ENCODE results near the gene GTF2A2.

The GTF2A2 gene

DNA sequence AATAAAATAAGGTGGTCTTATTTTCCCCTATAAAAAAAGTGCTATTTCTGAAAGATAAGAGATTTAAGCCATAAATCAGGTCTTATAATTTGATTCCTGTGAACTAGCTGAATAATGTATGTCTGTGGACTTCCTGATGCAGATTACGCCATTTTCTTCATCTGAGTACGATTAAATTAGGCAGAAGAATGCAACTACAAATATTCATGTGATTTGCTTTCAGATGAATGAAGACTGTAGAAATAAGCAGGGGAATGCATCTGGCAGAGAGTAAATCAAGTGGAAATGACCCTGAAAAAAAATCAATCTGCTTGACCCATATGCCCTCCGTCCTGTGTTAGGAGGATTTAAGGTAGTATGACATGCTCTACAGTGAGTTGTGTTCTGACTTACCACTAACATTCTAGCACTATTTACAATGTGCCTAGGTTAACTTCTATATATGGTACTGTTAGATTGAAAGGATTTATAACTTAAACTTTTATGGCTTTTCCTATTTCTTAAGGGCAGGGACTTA lies 17.1 kb upstream of the GTF2A2 start:
- TF ChIP-seq, protein P1, sequence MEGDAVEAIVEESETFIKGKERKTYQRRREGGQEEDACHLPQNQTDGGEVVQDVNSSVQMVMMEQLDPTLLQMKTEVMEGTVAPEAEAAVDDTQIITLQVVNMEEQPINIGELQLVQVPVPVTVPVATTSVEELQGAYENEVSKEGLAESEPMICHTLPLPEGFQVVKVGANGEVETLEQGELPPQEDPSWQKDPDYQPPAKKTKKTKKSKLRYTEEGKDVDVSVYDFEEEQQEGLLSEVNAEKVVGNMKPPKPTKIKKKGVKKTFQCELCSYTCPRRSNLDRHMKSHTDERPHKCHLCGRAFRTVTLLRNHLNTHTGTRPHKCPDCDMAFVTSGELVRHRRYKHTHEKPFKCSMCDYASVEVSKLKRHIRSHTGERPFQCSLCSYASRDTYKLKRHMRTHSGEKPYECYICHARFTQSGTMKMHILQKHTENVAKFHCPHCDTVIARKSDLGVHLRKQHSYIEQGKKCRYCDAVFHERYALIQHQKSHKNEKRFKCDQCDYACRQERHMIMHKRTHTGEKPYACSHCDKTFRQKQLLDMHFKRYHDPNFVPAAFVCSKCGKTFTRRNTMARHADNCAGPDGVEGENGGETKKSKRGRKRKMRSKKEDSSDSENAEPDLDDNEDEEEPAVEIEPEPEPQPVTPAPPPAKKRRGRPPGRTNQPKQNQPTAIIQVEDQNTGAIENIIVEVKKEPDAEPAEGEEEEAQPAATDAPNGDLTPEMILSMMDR (IDR thresholded peaks at IDR 0.05; ENCODE audit: low read depth, low read length): no peak
- H3K4me3 ChIP-seq (replicated peaks in 1 of 2; ENCODE audit: low read depth in 2 of 2, low read length in 2 of 2): no peak overlapping the region

DNA sequence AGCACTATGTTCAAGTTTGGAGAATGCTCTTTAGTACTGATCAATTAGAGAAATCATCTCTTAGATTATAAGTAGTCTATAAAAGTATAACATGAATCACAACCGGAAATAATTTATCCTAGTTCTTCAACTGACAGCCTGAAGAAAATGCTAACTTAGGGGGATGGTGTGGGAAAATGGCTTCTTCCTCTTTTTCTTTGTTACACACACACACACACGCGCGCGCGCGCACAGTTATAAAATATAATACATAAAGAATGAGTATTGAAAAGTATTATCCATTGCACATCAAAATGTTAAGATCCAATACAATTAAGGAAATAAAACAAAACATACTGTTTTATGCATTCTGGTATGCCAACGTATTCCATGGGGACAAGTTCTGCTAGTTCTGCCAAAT lies 11.2 kb upstream of the GTF2A2 start:
- TF ChIP-seq, protein P1 (IDR thresholded peaks at IDR 0.05; ENCODE audit: low read depth, low read length): no peak
- DNase-seq (ENCODE audit: low read depth in 2 of 2): no peak
- H3K4me3 ChIP-seq (replicated peaks in 1 of 2; ENCODE audit: low read depth in 2 of 2, low read length in 2 of 2): no peak overlapping the region

More for the DNA sequence above, 17.1 kb upstream of the GTF2A2 start:
- no peak for DNase-seq (ENCODE audit: low read depth in 2 of 2)

DNA sequence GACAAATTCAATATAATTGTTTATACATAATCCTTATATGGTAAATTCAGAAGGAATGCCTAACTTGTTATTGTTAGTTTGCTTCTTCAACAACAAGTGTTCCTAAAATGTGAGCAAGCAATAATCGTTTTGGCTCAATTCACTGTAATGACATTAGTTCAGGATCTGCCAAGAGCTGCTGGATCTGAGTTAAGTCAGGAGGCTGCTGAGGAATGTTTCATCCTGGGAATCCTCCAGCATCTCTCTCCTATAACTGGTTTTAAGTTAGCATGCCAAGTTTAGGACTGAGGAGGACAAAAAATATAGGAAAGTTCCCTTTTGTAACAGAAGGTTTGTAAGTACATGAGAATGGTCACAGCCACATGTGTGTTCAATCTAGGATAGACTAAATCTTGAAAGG lies 4.9 kb upstream of the GTF2A2 start:
- peak; percentile 26 to 77 for DNase-seq (ENCODE audit: low read depth in 2 of 2)
- no peak overlapping the region for H3K4me3 ChIP-seq (replicated peaks in 1 of 2; ENCODE audit: low read depth in 2 of 2, low read length in 2 of 2)
- TF ChIP-seq, protein P1 (IDR thresholded peaks at IDR 0.05; ENCODE audit: low read depth, low read length): no peak

DNA sequence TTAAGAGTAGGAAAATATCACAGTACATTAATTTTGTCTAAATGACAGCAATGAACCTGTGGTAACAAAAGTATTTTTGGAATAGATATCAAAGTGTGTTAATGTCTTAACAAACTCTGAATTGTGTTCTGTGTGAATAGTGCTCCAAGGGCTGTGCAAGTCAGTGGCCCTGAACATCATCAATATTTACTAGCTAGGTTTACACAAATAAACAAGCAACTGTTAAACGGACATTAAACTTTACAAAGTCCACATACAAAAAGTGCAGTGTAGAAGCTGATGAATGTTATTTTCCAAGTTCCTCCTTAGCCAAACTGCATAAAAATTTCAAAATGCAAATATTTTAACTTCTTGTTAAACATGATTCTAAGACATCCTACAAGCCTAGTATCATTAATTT lies 2.1 kb upstream of the GTF2A2 start:
- TF ChIP-seq, protein P1 (IDR thresholded peaks at IDR 0.05; ENCODE audit: low read depth, low read length): no peak
- no peak overlapping the region for H3K4me3 ChIP-seq (replicated peaks in 1 of 2; ENCODE audit: low read depth in 2 of 2, low read length in 2 of 2)

DNA sequence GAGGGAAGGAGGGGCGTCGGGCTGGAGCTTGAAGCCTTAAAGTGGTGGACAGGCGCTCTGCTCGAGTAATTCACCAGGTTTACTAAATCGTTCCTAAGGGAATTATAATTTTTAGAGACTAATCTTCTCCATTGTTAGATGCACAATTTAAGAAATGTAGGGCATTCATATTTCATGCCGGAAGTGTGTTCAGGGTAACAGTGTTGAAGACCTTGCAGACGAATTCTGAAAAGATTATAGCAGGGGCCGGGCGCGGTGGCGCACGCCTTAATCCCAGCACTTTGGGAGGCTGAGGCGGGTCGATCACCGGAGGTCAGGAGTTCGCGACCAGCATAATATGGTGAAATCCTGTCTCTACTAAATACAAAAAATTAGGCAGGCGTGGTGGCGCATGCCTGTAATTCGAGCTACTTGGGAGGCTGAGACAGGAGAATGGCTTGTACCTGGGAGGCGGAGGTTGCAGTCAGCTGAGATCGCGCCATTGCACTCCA lies 365 bp upstream of the GTF2A2 start:
- no peak for DNase-seq (ENCODE audit: low read depth in 2 of 2)
- peak overlapping the region; percentile 82 to 90 for H3K4me3 ChIP-seq (replicated peaks in 1 of 2; ENCODE audit: low read depth in 2 of 2, low read length in 2 of 2)
- TF ChIP-seq, protein P1 (IDR thresholded peaks at IDR 0.05; ENCODE audit: low read depth, low read length): no peak

More for the DNA sequence above, 2.1 kb upstream of the GTF2A2 start:
- DNase-seq (ENCODE audit: low read depth in 2 of 2): no peak

DNA sequence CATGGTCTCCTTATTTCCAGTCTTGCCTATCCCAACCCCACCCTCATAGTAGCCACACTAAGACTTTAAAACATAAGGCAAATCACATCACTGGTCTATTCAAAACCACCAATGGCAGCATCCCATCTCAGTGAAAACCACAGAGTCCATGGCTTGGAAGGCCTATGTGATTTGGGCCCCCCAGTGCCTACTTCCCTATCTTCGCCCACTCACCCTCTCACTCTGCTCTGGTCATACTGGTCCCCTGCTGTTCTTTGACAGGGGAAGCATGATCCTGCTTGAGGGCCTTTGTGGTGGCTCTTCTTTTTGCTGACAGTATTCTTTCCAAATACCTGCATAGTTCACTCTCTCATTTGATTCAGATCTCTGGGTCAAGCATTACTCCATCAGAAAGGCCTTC lies 3.3 kb downstream of the GTF2A2 start:
- no peak for DNase-seq (ENCODE audit: low read depth in 2 of 2)
- TF ChIP-seq, protein P1 (IDR thresholded peaks at IDR 0.05; ENCODE audit: low read depth, low read length): no peak
- H3K4me3 ChIP-seq (replicated peaks in 1 of 2; ENCODE audit: low read depth in 2 of 2, low read length in 2 of 2): no peak overlapping the region

DNA sequence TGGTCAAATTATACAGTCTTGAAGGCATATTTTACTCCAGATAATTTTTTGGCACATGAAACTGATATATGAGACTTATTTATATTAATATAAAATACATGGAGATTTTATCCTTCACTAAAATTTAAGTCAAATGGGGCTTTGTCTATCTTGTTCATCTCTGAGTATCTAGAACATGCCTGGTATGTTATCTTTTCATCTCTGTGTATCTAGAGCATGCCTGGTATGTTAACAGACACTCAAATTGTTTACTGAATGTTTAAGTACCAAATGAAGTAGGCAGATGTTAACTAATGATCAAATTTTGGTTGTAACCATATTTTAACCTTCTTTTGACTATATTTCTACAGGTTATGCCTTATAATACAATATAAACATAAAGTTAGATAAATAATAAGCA lies 7.7 kb downstream of the GTF2A2 start:
- no peak overlapping the region for H3K4me3 ChIP-seq (replicated peaks in 1 of 2; ENCODE audit: low read depth in 2 of 2, low read length in 2 of 2)
- TF ChIP-seq, protein P1 (IDR thresholded peaks at IDR 0.05; ENCODE audit: low read depth, low read length): no peak
- DNase-seq (ENCODE audit: low read depth in 2 of 2): no peak
